ENCODE measurements around the gene ZDHHC9.

ZDHHC9 gene

GRCh38 chrX:129833153-129833990, 10.3 kb downstream of the ZDHHC9 start:
- no peak for TF ChIP-seq CTCF (IDR thresholded peaks at IDR 0.05)

GRCh38 chrX:129831091-129831885, 12.4 kb downstream of the ZDHHC9 start:
- Histone ChIP-seq H3K79me2 (no peaks in the 10 kb centered on the region), H3K9ac (no peak overlapping the region)

More at GRCh38 chrX:129833153-129833990, 10.3 kb downstream of the ZDHHC9 start:
- Histone ChIP-seq H3K4me1 (no peaks in the 10 kb centered on the region), H3K4me3 (ENCODE audit: low read depth, low read length) (no peak overlapping the region), H3K4me2 (ENCODE audit: low read length) (no peak overlapping the region), H3K79me2 (no peaks in the 10 kb centered on the region), H3K9ac (no peak overlapping the region), H3K9me3 (ENCODE audit: control insufficient read depth, low read length) (no peaks in the 10 kb centered on the region), H3K27ac (no peak overlapping the region), H3K27me3 (ENCODE audit: control insufficient read depth, insufficient read depth, low read length) (no peaks in the 10 kb centered on the region), H2AFZ (no peak overlapping the region), H3K36me3 (ENCODE audit: control insufficient read depth, insufficient read depth, low read length) (no peaks in the 10 kb centered on the region)

GRCh38 chrX:129830494-129830893, 13.2 kb downstream of the ZDHHC9 start:
- Histone ChIP-seq H3K79me2 (no peaks in the 10 kb centered on the region), H3K36me3 (ENCODE audit: control insufficient read depth, insufficient read depth, low read length) (no peaks in the 10 kb centered on the region), H3K27me3 (ENCODE audit: control insufficient read depth, insufficient read depth, low read length) (no peaks in the 10 kb centered on the region), H3K4me1 (peaks cover 2% of the 10 kb centered on the region), H3K9ac (no peak overlapping the region), H3K4me3 (ENCODE audit: low read depth, low read length) (no peak overlapping the region), H3K4me2 (ENCODE audit: low read length) (no peak overlapping the region), H2AFZ (no peak overlapping the region), H3K27ac (no peak overlapping the region), H3K9me3 (ENCODE audit: control insufficient read depth, low read length) (no peaks in the 10 kb centered on the region)
- TF ChIP-seq CTCF (IDR thresholded peaks at IDR 0.05) = no peak

More at GRCh38 chrX:129831091-129831885, 12.4 kb downstream of the ZDHHC9 start:
- Histone ChIP-seq H3K27ac (no peak overlapping the region), H3K4me2 (ENCODE audit: low read length) (no peak overlapping the region), H3K4me1 (peaks cover under 1% of the 10 kb centered on the region), H3K36me3 (ENCODE audit: control insufficient read depth, insufficient read depth, low read length) (no peaks in the 10 kb centered on the region), H3K4me3 (ENCODE audit: low read depth, low read length) (no peak overlapping the region), H3K9me3 (ENCODE audit: control insufficient read depth, low read length) (no peaks in the 10 kb centered on the region), H2AFZ (no peak overlapping the region), H3K27me3 (ENCODE audit: control insufficient read depth, insufficient read depth, low read length) (no peaks in the 10 kb centered on the region)
- TF ChIP-seq CTCF (IDR thresholded peaks at IDR 0.05) = no peak

- no peaks in the 10 kb centered on the region for H3K36me3 ChIP-seq (ENCODE audit: control insufficient read depth, insufficient read depth, low read length)
Observed at GRCh38 chrX:129825746-129826505, 17.8 kb downstream of the ZDHHC9 start.

More at GRCh38 chrX:129825746-129826505, 17.8 kb downstream of the ZDHHC9 start:
- Histone ChIP-seq H3K27ac (peak overlapping the region; percentile 24), H3K9me3 (ENCODE audit: control insufficient read depth, low read length) (no peaks in the 10 kb centered on the region), H3K9ac (no peak overlapping the region), H3K4me3 (ENCODE audit: low read depth, low read length) (no peak overlapping the region), H3K4me2 (ENCODE audit: low read length) (no peak overlapping the region), H3K27me3 (ENCODE audit: control insufficient read depth, insufficient read depth, low read length) (no peaks in the 10 kb centered on the region), H3K79me2 (no peaks in the 10 kb centered on the region), H2AFZ (peak overlapping the region; percentile 53), H3K4me1 (peaks cover 2% of the 10 kb centered on the region)
- TF ChIP-seq CTCF (IDR thresholded peaks at IDR 0.05) = no peak

Data from parathyroid adenoma (tissue), 2 donors.